T-helper 22 cell (primary cell): ENCODE measurements around the gene OSGIN1.

Experiments
- DNase-seq: peaks from one replicate; pipeline ENCODE4 v3.0.0-alpha.2; 2020; ENCODE audit warnings: low read depth

The OSGIN1 gene

DNA sequence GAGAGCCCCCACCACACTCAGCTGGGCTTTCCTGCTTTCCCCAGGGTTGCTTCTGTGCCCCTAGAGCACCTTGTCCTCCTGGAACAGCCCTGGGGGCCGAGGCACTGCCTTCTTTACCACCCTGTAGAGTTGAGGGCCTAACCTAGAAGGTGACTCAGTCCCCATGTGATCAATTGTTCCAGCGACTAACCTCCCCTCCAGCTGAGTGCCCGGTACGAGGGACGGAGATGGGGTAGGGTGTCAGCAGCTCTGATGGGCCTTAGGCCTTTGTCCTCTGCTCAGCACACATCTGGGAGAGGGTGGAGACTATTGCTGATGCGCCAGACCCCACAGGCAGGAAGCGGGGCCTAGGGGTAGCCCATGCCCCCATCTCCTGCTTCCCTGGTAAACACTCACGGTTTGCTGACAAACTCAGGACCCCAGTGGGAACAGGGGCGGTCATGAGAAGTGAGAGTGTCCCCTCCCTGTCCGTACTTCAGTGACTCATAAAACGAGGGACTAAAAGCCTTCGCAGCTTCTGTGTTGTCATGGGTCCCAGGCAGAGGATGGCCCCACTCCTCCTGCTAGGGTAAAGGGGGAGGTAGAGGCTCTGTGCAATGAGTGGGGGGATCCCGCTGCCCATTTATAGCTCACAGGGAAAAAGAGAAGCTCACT is 48.1 kb downstream of the OSGIN1 start:
- no peak for DNase-seq

DNA sequence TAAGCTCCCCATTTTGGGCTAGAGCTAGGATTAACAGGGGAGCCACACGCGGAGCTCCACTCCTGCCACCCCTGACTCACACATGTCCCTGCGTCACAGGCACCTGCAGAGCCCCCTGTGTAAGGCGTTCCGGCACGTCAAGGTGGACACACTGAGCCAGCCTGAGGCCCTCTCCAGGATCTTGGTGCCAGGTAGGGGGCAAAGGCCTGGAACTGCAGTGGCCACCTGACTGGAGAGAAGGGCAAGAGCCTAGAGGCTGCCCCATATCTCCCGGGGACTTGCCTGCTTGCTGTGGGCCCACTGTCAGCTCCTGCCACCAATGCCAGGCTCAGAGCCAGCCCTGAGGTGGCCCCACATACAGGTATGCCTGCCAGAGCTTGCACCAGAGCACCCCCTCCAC is 48.7 kb downstream of the OSGIN1 start:
- no peak for DNase-seq

DNA sequence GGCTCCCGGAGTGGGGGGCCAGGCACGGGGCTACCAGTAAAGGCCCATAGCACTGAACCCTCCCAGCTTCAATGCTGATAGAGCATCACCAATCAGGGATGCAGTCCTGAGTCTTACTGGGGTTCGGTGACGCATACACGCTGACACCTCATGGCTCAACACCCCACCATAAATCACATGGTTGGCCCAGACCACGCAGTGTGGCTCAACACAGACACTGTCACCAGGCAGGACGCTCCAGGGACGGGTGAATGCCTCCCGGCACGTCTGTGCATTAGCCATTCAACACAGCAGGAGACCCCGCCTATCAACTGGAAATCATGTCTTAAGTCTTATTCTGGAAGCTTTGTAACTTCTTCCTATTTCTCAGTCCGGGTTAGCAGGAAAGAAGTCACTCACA is 50.0 kb downstream of the OSGIN1 start:
- no peak for DNase-seq

DNA sequence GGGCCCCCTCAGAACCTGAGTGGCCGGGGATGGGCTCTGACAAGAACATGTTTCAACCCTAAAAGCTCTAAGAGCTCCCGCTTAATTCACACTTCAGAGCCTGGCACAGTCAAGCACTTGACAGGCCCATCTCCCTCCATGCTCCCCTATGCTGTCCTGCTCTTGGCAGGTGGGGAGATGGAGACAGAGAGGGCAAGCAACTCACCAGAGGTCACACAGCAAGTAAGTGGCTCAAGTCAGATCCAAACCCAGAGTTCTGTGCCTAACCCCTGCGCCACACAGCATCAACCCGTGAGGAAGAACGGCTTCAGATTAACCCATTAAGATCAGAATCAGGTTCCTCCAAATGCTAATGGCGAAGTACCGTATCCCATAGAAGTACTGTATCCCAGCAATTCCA is 51.4 kb downstream of the OSGIN1 start:
- DNase-seq: no peak

DNA sequence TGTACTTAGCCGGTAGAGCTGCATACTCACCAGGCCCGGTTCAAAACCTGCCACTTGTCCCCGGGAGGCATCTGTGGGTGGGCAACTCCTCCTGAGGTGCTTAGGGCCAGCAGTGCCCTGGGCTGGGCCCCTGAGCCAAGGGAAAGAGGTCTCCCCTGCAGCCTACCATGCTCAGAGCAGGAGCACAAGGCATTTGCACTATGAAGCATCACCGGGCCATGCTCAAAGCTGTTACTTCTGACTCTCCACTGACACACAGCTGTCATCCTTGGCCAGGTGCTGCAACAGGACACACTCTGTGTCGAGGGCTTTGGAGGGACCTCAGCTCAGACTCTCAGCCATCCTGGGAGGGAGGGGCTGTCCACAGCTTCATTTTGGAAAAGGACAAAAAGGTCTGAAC is 52.4 kb downstream of the OSGIN1 start:
- DNase-seq: no peak

DNA sequence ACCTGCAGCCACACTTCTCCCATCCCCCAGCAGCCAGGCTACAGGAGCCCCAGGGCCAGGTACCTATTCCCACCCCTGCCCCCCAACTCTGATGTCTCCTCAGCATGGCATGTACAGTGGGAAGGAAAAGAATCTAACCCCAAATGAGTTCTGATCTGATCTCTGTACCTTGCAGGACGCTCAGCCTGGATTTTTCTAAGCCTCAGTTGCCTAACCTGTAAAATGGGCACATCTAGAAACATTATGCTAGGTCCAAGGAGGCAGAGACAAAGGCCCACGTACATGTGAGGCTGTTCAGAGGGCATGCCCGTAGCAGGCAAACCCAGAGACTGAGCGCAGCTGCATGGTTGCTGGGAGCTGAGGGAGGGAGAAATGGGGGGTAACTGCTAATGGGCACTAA is 54.5 kb downstream of the OSGIN1 start:
- no peak for DNase-seq

DNA sequence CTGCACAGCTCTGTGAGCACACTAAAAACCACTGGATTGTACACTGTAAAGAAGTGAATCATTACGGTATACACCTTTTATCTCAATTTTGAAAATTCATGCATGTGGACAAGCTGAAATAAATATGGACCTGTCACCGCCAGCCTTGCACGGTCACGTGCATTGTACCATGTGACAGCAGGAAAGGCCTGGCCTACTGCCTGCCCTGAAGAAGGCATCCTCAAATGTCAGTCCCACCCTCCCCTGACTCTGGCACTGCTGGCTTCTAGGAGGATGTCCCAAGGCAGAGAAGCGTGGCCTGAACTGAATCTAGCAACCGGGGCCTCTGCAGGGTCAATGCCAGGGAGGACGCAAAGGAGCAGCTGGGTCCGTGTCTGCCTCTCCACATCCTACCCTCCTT is 54.9 kb downstream of the OSGIN1 start:
- DNase-seq: no peak

DNA sequence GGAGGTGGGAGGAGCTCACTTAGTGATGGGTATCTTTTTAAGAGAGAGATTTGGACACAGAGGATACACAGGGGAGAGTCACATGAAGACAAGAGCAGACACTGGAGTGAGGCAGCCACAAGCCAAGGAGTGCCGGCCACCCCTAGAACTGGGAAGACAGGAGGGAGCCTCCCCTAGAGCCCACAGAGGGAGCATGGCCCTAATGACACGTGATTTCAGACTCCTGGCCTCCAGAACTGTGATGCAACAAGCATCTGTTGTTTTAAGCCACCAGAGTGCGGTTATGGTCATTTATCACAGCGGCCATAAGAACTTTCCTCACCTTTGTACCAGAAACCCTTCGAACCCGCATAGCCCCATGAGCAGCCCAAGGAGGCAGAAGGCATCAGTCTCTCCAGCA is 56.2 kb downstream of the OSGIN1 start:
- no peak for DNase-seq

DNA sequence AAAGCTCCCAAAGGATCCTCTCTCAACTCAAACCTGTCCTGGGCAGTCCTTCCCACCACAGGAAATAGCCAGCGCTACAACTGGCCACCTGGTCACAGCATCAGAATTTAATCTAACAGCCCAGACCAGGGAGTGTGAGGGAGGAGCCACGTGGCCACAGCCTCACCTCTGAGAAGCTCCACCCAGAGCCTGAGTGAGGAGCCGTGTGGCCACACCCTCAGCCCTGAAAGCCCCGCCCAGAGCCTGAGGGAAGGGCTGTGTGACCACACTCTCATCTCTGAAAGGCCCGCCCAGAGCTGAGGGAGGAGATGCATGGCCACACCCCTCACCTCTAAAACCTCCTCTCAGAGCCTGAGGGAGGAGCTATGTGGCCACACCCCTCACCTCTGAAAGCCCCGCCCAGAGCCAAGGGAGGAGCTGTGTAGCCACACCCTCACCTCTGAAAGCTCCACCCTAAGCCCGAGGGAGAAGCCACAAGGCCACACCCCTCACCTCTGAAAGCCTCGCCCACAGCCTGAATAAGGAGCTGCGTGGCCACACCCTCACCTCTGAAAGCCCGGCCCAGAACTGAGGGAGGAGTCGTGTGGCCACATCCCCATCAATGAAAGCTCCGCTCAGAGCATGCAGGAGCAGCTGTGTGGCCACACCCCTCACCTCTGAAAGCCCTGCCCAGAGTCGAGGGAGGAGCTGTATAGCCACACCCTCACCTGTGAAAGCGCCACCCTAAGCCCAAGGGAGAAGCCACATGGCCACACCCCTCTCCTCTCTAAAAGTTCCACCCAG is 60.9 kb downstream of the OSGIN1 start:
- peak; percentile 15 for DNase-seq

DNA sequence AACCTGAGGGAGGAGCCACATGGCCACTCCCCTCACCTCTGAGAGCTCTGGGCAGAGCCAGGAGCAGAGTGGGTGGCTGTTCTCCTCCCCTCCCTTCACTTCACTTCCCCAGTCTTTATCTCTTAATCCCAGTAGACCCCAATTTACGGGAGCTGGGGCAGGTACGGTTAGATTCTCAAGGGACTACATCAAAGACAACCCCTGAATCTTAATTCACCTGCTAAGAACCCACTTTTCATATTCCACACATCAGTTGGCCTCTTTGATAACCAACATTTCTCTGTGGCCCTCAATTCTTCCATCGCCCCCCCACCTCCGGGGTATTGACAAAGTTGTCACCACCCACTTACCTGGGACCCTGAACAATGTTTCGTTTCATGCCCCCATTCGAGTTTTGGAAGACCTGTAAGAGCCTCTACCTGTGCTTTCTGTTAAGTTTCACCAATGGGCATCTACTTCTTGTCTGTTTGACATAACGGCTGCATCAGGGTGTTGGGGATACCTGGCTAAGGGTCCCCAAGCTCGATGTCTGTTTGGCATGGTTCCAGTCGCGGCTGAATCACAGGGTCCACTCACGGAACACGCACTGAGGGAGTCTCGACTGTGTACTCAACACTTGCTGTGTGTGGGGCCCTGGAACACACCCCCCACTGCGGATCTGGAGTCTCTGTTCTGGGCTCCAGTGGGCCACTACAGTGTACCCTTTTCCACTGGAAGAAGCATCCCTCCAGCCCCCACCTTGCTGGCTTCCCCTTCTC is 61.7 kb downstream of the OSGIN1 start:
- DNase-seq: no peak

DNA sequence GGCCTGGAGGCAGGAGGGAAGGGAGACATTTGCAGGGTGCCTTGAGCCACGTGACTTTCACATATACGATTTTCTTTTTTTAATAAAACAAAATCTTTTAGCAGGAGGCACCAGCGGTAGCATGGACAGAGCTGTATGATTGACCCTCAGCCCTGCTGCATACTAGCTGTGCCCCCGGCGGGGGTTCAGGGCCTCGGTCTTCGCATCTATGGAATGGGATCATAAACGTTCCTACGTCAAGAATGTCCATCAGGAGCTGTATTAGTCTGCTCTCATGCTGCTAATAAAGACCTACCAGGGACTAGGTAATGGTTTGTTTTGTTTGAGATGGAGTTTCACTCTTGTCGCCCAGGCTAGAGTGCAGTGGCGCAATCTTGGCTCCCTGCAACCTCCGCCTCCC is 62.4 kb downstream of the OSGIN1 start:
- DNase-seq: no peak
